Right forelimb (tissue), 1 donor: ENCODE results near the gene RLIM.
"Not testable (repeated sequence)": the region's sequence is repeated elsewhere in the genome, so short reads cannot be mapped to it uniquely, and the experiment has no call there.

Experiments
- DNase-seq: peaks from one replicate; pipeline ENCODE4 v3.0.0-alpha.2; 2018

Gene RLIM

GRCh38 chrX:74614093-74614909, at the start of gene RLIM:
Gene RLIM (minus strand): TSS chrX:74614624. CDS start chrX:74595977, 18,647 bp downstream.
- peak; percentile 94 for DNase-seq

- no peak for DNase-seq
Measured at GRCh38 chrX:74656079-74656745, 41.8 kb upstream of the RLIM start.

- DNase-seq: not testable (repeated sequence)
Measured at GRCh38 chrX:74654953-74655352, 40.5 kb upstream of the RLIM start.

- no peak for DNase-seq
Measured at GRCh38 chrX:74636749-74637314, 22.4 kb upstream of the RLIM start.

GRCh38 chrX:74613370-74614092, 893 bp downstream of the RLIM start:
- DNase-seq: peak; percentile 50

GRCh38 chrX:74606799-74607198, 7.6 kb downstream of the RLIM start:
- no peak for DNase-seq

GRCh38 chrX:74606342-74606741, 8.1 kb downstream of the RLIM start:
- DNase-seq: no peak

- DNase-seq: no peak
Measured at GRCh38 chrX:74603040-74603439, 11.4 kb downstream of the RLIM start.

GRCh38 chrX:74602142-74602541, 12.3 kb downstream of the RLIM start:
- DNase-seq: no peak

GRCh38 chrX:74593593-74593992, 20.8 kb downstream of the RLIM start:
- no peak for DNase-seq

GRCh38 chrX:74585766-74586165, 28.7 kb downstream of the RLIM start:
- DNase-seq: no peak

- DNase-seq: no peak
Measured at GRCh38 chrX:74579597-74580198, 34.7 kb downstream of the RLIM start.

GRCh38 chrX:74578137-74578536, 36.3 kb downstream of the RLIM start:
- DNase-seq: no peak

GRCh38 chrX:74557378-74557777, 57.0 kb downstream of the RLIM start:
- DNase-seq: no peak

- no peak for DNase-seq
Measured at GRCh38 chrX:74551934-74552333, 62.5 kb downstream of the RLIM start.

- DNase-seq: peak; percentile 87
Measured at GRCh38 chrX:74550295-74550802, 64.1 kb downstream of the RLIM start.

GRCh38 chrX:74546984-74547383, 67.4 kb downstream of the RLIM start:
- DNase-seq: no peak

- DNase-seq: no peak
Measured at GRCh38 chrX:74545880-74546523, 68.4 kb downstream of the RLIM start.

GRCh38 chrX:74540635-74541249, 73.7 kb downstream of the RLIM start:
- DNase-seq: no peak

GRCh38 chrX:74536832-74537371, 77.5 kb downstream of the RLIM start:
- DNase-seq: no peak

GRCh38 chrX:74536152-74536831, 78.1 kb downstream of the RLIM start:
- peak; percentile 88 for DNase-seq
